H1 (cell line): ENCODE data around the gene NUP98. TPM values are rescaled to one million over a fixed set of nuclear protein-coding genes. Genes with fewer than 3 reads are reported as not detected.

Experiments used
- KDM5A ChIP-seq: fragments of 200-600 bp; IDR thresholded peaks from 2 replicates; pipeline ENCODE4 v1.7.1; 2012; ENCODE audit warnings: mild to moderate bottlenecking, low read length, inconsistent platforms, mixed read lengths
- PHF8 ChIP-seq: fragments of 200-600 bp; sonication (generic); conservative IDR thresholded peaks from 2 replicates; pipeline ENCODE4 v1.7.1; 2012; ENCODE audit warnings: low read depth, mild to moderate bottlenecking, inconsistent platforms, low read length, moderate library complexity
- SUZ12 ChIP-seq: fragments of 200-600 bp; sonication (generic); IDR thresholded peaks from 2 replicates; pipeline ENCODE4 v1.6.1; 2012; ENCODE audit warnings: mild to moderate bottlenecking, inconsistent platforms, low read length, moderate library complexity, mixed read lengths
- polyA plus RNA-seq, 7 experiments: library from polyadenylated mRNA; depleted of rRNA in 3 of 7; stranded (reverse) in 5 of 7; unstranded in 2 of 7; fragments of >200 nt in 5 of 7; fragments of 200-250 nt in 2 of 7; gene quantifications; 1 replicate in 5 of 7; 2 replicates in 1 of 7; 4 replicates in 1 of 7; pipeline versions ENCODE4 v1.2.1 to v1.2.3, GENCODE V29; 2011 to 2013; ENCODE audit warnings: missing spikeins in 2 of 7, mixed read lengths in 2 of 7
- total RNA-seq: library from RNA; stranded (reverse); fragmentation: NEBNext Ultra II Directional; extraction: Animal tissue kit (Norgen Biotek cat#: 25700); gene quantifications from 2 replicates; pipeline ENCODE4 v1.2.1, GENCODE V29; 2021
- TF ChIP-seq, protein P1 (sequence below), 3 experiments: IDR thresholded peaks; 1 replicate in 2 of 3; 2 replicates in 1 of 3; pipeline versions ENCODE4 v1.5.1 to v1.6.1; 2011; ENCODE audit warnings: low read length in 3 of 3, mild to moderate bottlenecking in 3 of 3, inconsistent platforms in 2 of 3, low read depth in 1 of 3, moderate library complexity in 1 of 3; ENCODE audit not compliant: insufficient read depth in 1 of 3; ENCODE audit errors: control extremely low read depth in 1 of 3

NUP98 gene
- total and polyA plus RNA-seq, 2 of the 8 experiments (the other 6 are each of a cell fraction or from before 2014, with no cell fraction given), result 98.6 to 261 TPM

- no peak for TF ChIP-seq PHF8
- no peak for TF ChIP-seq KDM5A
- no peak for TF ChIP-seq SUZ12
- TF ChIP-seq, protein P1, sequence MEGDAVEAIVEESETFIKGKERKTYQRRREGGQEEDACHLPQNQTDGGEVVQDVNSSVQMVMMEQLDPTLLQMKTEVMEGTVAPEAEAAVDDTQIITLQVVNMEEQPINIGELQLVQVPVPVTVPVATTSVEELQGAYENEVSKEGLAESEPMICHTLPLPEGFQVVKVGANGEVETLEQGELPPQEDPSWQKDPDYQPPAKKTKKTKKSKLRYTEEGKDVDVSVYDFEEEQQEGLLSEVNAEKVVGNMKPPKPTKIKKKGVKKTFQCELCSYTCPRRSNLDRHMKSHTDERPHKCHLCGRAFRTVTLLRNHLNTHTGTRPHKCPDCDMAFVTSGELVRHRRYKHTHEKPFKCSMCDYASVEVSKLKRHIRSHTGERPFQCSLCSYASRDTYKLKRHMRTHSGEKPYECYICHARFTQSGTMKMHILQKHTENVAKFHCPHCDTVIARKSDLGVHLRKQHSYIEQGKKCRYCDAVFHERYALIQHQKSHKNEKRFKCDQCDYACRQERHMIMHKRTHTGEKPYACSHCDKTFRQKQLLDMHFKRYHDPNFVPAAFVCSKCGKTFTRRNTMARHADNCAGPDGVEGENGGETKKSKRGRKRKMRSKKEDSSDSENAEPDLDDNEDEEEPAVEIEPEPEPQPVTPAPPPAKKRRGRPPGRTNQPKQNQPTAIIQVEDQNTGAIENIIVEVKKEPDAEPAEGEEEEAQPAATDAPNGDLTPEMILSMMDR (IDR thresholded peaks at IDR 0.05; ENCODE audit: control extremely low read depth in 1 of 3, insufficient read depth in 1 of 3, low read depth in 1 of 3, low read length in 3 of 3), result no peak
These were observed 42.2 kb downstream of the NUP98 start (continued) for GRCh38 chr11:3755151-3755550.
